ENCODE data around the gene DAPK1.

DNA sequence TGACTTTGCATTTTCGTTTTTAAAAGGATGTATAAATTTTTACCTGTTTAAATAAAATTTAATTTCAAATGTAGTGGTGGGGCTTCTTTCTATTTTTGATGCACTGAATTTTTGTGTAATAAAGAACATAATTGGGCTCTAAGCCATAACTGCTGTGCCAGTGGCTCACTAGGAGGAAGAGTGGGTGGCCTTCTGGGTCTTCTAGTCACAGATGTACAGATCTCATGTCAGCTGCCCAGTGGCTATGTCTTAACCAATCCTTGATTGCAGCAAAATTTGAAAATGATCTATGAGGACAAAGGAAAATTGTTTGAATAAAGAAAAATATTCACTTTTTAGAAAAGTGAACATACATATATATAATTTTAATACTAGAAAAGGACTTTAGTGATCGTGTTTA lies 233.7 kb downstream of the DAPK1 start:
- TF ChIP-seq EZH2 (IDR thresholded peaks at IDR 0.05) (no peak), CTCF (IDR thresholded peaks at IDR 0.05) (no peak)

All from neural progenitor cell (in vitro differentiated cells).